ENCODE results near the gene OSGEP.
A peak's percentile ranks its signal among the peaks of the same experiment; 100 is the strongest.
"Not testable (repeated sequence)": the region's sequence is repeated elsewhere in the genome, so short reads cannot be mapped to it uniquely, and the experiment has no call there.

OSGEP gene

DNA sequence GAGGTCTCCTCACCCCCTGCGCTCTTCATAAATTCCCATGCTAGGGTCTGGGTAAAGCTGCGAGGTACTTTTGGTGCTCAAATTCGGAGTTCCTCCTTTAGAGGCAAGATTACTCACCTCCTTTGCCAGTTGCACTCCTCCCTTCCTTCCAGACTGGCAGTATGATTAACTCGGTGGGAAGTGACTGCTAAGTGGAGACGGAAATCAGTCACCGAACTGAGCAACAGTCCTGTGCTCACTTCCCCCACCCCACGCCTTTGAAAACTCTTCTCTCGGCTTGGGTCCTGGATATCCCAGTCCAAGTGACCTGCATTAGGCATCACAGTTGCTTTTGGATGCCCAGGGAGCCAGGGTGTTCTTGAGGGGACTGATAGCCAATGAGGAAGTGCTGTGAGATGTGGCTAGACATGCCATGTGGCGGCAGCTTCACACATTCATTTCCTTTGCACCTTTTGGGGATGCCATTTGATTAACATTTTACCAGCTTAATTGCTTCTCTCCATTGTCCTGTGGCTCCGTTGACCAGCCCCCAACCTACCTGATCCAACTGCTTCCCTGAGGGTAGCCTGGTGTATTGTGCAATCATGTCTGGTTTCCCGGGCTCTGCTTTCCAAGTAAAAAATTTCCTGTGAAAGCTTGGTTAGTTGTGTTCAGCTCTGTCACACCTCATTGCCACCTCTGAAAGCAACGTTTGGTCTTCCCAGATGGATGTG is 15.4 kb upstream of the OSGEP start:
- peak; percentile 56 for DNase-seq

DNA sequence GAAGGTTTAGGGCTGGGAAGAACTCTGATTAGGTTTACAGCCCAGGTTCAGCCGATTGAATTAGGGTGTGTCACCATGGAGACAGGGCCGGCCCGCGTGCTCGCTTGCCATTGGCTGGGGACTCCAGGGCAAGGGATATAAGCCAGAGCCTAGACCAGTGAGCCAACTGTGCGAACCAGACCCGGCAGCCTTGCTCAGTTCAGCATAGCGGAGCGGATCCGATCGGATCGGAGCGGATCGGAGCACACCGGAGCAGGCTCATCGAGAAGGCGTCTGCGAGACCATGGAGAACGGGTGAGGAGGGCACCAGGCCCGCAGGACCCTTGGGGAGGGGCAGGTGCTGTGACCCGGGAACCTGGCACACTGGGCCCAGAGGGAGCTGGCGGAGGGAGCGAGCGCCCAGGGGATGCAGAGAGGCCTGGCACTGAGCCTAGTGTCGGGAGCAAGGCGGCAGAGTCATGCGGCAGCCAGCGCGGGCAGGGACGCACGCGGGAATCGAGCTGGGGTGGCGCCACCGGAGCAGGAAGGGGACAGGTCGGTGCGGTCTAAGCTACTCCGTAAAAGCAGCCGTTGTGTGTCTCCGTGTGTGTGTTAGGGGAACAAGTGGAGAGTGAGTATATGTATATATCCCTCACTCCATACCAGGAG is 14.8 kb upstream of the OSGEP start, which contains the start of gene PNP:
Gene PNP, plus strand, starts transcription at position 165 of the 648 bp plus-strand sequence. Its CDS starts 119 bp downstream, at position 284.
- DNase-seq: peak; percentile 85

DNA sequence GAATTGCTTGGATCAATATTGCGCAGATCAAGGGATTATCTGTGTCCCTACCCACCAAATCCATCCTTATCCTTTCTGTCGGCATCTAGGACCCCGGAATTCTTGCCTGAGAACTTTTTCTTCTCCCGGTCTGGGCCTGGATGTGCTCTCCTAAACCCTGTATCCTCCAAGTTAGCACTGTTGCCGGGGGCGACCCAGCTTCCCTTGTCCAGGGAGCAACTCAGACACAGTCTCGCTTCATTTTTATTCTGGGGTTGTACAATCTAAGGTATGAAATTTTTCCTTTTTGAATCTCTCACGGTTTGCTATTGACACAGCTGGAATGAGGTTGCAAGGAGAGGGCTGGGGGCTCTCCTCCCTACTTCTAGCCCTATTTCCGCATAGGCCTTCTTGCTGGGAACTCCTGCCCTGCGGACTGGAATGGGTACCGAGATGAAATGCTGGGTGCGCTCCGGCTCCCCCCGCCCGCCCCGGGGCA is 14.2 kb upstream of the OSGEP start:
- DNase-seq: no peak

DNA sequence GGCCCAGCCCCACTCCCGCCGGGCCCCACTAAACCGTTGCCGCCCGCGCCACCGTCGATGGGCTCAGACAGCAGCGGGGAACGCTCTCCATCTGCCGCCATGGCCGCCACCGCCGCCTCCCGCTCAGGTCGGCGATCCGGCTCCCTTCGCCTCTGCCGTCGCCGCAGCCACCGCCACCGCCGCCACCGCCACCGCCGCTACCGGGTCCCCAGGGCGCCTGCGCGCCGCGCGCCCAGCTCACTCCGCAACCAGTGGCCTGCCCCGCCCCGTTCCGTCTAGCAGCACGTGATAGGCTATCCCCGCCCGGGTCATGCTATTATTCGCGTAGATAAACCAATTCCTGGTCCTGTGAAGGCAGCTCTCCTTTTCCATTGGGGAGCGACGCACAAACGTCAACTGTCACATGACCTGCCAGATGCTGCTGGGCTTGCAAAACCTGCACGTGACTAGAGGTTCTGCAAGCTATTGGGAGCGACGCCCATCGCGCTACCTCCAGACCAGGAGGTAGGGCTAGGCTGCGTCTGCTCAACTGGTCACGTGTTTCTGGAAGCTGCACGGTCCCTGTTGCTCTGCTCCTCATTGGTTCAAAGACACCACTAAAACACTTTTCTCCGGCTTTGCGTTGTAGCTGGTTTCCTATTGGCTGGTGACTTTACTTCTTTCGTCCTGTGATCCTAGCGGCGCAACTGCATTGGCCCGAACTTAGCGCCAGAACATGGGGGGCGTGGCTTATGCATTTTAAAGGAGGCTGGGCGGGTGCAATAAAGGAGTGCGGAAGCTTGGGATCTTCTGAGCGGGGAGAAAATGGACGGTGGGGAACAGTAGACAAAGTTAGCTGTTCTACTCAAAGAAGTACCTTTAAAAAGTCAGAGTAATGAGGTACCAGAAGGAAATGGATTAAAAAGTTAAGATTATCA is 6.9 kb upstream of the OSGEP start, which contains the start of gene PIP4P1:
Gene PIP4P1, minus strand, starts transcription at position 210 of the 917 bp plus-strand sequence. Its CDS starts 109 bp downstream, at position 101.
- DNase-seq: peak; percentile 98

DNA sequence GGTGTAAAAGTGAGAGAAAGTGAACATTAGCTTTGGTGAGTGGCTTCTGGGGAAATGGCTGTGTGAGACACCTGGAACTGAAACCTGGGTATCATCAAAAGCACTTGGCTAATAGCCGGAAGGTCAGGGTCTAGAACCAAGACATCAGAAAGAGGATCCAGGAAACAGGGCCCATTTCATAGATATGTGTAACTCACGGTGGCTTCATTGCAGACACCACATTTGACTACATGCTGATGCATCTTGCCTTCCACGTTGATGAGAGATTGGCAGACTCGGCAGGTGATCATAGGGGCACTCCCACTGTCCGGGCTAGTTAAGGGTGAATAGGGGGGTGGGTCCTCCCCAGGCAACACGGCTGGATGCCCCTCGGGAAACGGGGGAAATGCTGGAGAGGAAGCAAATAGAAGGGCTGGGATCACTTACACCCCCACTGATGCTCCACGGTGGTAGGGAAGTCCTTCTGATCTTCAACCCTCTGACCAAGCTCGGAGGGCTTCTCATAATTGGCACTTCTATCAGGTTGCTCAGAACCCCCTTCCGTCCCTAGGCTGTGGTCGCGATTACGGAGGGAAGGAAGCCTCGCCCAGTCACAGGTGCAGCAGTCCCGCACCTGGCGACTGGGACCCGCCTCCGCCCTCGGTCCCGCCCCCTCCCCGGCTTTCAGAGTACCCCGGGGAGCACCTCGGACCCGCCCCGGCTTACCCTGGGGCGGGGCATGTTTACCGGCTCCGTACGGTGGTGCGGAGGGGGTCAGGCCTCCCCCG is 6.0 kb upstream of the OSGEP start:
- peak; percentile 60 for DNase-seq

DNA sequence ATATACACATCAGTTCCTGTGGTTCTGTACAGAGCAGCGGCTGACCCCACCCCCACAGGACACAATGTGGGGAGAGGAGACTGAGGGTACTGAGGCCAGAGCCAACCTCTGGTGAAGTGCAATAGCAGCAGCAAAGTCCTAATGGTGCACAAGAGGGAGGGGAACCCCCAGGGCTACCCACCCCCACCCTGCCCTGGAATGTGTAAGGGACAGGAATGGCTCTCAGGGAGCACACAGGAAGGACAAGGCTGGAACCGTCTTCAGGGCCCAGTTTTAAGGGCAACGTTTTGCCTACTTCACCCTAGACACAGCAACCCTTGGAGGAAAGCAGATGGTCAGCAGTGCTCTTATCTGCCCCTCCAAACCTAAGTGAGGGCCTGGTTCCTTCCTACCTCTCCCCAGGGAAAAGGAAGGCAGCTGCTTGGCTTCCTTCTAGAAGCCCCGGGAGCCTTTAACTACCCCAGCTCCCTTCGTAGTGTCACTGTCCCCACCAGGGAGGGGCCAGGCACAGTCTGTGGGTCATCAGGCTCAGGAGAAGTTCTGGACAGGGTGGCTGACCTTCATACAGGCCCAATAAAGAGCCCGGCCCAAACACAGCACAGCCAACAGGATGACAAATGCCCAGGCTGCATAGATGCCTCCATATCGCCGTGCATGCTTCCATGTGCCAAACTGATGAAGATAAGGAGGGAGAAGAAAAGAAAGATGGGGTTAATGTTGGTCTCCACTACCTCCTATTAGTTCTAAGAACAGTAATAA is 3.6 kb upstream of the OSGEP start:
- no peak for DNase-seq

DNA sequence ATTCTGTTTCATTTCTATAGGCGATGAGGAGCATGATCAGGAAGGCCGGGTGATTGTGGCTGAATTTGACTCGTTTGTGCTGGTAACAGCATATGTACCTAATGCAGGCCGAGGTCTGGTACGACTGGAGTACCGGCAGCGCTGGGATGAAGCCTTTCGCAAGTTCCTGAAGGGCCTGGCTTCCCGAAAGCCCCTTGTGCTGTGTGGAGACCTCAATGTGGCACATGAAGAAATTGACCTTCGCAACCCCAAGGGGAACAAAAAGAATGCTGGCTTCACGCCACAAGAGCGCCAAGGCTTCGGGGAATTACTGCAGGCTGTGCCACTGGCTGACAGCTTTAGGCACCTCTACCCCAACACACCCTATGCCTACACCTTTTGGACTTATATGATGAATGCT is 2.4 kb upstream of the OSGEP start:
- no peak for DNase-seq

DNA sequence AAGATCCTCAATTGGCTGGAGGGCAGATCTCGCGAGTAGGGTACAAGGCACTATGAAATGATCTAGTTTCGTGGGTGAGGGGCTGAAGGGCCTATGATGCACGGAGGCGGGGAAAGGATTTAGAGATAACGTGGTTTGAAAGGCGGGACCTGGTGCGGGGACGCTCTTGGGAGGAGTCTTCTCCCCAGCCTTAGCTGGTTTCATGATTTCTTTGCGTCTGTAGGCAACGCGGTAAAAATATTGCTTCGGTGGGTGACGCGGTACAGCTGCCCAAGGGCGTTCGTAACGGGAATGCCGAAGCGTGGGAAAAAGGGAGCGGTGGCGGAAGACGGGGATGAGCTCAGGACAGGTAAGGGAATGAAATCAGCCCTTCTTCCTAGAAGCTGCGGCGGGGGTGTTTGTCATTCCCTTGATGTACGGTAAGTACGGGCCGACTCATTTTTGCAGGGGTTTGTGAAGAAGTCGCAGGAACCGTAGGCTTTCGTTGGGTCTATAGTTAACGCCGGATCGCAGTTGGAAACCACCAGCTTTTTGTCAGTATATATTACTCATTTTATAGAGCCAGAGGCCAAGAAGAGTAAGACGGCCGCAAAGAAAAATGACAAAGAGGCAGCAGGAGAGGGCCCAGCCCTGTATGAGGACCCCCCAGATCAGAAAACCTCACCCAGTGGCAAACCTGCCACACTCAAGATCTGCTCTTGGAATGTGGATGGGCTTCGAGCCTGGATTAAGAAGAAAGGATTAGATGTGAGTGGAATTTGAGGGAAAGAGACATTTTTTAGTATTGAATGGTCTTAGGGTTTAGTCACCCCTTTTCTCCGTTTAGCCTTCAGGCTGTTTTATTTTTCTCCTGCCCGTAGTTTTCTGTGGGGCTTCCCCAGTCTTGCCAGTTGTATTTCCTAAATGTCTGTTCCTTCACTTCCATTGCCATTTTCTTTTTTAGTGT is 1.0 kb upstream of the OSGEP start:
- peak; percentile 69 for DNase-seq

DNA sequence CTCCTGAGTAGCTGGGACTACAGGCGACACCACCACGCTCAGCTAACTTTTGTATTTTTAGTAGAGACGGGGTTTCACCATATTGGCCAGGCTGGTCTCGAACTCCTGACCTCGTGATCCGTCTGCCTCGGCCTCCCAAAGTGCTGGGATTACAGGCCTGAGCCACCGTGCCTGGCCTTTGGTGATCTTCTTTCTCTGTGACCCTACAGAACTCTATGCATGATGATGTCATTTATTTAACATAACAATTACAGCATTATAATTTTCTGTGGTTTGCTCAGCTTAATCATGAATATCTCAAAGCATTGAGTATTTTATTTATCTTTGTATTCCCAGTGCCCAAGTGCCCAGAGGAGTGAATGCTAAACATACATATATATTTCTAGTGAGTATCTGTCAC is 1.8 kb downstream of the OSGEP start:
- DNase-seq: not testable (repeated sequence)

DNA sequence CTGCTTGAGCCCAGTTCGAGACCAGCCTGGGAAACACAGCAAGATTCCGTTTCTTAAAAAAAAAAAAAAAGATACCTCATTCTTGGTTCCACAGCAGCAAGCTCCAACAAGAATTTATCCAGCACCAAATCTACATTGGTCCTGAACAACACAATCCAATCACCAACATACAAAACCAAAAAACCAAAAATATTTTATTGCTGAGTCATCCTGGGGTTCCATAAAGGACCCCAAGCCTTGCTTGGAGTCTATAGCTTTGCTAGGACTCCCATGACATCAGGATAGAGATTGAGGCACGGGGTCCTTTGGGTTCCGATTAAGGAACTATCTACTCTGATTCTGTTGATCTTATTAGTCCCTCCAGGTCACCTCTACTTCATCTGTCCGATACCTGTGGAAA is 7.7 kb downstream of the OSGEP start:
- no peak for DNase-seq

DNA sequence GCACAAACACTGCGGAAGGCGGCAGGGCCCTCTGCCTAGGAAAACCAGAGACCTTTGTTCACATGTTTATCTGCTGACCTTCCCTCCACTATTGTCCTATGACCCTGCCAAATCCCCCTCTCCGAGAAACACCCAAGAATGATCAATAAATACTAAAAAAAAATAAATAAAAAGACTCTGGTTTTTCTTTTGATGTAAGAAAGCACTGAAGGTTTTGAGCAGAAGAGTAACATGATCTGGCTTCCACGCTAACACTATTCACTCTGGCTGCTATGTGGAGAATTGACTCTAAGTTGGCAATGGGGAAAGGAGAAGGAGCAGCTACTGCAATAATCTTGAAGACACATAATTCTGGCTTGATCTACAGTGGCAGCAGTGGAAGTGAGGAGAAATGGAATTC is 11.0 kb downstream of the OSGEP start:
- not testable (repeated sequence) for DNase-seq

DNA sequence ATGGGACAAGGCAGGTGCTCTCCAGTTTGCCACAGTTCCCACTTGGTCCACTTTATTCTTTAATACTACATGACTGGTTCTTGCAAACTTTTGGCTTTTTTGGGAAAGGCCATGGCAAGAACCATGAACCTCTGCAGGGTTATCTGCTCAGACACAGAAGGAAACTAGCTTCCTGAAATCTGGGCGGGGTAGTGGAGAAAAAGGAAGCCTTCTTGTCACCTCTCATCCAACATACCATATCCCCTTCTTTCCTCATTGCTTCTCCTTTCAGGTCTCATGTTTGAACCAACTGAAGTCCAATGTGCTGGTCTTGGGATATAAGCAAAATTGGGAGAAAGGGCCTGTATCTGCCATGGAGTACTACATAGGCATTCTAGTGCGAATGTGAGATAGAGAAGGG is 13.2 kb downstream of the OSGEP start:
- DNase-seq: no peak

DNA sequence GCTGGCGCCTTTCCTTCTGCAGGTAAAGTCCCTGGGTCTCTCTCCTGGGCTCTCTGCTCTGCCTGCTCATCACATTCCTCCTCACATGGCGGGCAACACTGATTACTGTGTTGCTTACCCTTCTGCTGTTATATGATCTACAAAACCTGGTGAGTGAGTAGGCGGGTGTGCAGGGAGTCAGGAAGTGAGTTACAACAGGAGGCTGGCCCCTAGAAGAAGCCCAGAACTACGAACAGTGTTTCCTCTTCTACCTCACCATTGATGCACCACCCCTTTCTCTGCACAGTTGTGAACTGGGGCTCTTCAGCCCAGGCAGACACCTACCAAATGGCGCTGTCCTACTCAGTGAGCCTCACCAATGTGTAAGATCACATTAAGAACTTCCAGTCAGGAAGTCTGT is 13.7 kb downstream of the OSGEP start:
- DNase-seq: no peak

DNA sequence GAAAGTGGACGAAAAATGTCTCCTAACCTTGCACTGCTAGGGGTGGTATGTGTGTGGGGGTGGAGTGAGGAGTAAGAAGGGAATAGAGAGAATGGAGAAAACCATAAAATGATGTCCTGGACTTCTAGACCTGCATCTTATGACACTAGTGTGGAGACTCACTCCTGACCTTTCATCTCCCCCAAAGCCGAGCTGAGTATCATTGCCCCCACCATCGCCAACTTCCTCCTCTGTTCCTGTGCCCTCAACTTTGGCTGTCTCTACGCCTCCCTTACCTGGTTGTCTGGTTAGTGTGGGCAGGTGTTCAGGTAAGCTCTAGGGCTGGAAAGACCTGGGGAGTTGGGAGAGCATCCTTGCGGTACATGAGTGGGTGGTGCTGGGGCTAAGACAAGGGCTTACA is 14.1 kb downstream of the OSGEP start:
- no peak for DNase-seq

DNA sequence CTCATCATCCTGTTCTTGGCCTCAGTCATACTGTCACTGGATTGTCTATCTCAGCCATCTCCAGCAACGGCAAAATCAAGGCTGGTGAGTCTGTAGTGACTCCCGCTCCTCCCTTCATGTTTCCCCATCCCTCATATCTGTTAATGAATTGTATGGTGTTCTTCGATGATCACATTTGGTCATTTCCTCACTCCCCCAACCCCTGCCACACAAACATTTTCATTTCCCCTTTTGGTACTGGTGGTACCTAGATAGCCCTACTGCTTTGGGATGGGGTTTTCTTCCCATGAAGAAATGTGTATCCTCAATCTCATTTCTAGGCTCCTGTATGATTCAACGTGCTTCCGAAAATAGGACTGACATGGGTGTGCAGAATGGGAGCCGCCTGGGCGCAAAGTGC is 15.9 kb downstream of the OSGEP start:
- no peak for DNase-seq

DNA sequence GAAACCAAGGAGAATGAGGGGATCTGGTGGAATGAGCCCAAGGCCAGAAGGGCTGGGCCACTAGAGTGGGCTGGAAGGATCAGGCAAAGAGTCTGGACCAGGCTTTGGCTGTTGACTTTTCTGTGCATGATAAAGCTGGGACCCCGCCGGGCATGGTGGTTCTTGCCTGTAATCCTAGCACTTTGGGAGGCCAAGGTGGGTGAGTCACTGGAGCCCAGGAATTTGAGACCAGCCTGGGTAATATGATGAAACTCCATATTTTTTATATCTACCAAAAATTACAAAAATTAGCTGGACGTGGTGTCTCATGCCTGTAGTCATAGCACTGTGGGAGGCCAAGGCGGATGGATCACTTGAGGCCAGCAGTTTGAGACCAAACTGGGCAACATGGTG is 18.3 kb downstream of the OSGEP start:
- DNase-seq: no peak

DNA sequence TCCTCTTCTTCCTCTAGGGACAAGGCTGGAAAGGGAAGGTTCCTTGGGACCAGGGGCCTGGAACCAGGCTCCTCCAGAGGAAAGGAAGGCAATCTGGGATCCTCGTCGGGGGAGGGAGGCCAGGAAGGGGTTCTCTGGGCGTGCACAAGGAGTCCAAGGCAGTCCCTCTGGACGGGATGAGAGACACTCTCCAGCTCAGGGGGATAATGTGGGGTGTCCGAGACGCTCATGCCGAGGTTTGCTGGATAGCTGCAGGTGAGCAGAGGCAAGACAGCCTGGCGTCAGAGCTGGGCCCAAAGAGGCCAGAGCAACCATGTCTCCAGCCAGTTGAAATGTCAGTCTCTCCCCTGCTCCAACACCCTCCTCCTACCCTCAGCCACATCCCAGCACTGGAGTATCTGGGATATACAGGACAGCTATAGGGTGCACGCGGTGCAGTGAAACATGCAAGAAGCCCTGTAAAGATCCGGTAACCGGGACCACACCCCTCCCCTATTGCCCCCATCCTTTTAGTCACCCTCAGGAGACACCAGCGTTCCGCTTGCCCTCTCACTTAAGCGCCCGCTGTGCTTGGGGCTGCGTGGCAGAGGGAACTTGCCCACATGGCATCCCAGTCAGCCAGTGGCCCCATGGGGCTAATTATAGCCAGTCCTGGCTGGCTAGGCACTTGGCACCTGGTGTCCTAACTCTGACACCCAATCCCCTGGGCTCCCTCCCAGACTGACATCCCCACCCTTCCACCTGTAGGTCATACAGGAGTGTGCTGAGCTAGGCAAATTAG is 18.8 kb downstream of the OSGEP start, which contains the start of gene KLHL33:
Gene KLHL33, minus strand, starts transcription at position 585 of the 781 bp plus-strand sequence. Its CDS starts 355 bp downstream, at position 230.
- DNase-seq: no peak

DNA sequence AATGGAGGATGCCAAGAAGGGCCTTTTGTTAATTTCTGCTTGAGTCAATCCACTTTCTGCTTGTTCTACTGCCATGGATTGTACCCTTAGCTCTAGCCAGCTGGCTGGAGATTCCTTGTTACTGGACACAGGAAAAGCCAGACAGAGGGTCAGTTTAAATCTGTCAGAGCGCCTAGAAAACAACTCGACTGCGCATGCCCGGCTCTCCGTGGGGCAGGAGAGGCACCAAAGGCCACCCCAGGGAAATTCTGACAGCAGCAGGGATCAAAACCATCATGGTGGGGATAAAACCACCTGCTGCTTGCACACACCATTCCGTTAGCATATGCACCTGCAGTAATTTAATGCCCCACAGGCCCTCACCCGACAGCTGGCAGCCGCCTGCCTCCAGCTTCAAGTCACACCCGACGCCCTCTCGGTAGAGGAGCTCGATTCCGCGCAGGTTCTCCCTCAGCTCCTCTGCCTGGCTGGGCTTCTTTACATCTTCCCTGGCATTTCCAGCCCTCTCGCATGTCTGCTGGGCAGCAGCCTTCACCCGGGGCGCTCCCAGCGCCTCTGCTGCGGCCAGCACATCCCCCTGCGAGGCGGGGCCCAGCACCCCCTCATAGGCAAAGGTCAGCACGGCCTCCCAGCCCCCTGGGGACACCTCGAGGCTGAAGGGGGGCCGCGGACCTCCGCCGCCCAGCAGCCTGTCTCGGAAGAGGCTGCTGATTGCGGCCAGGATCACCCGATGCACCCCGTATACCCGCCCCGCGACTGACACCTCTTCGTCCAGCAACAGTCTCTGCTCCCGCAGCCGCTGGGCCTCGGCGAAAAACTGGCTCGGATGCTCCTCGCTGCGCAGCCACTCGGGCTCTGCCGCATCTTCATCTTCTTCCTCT is 19.7 kb downstream of the OSGEP start:
- no peak for DNase-seq
